Neural cell (in vitro differentiated cells): ENCODE data around the gene SLC22A23.

Source experiments
- EP300 ChIP-seq: fragments of 450-650 bp; conservative IDR thresholded peaks from 2 replicates; pipeline ENCODE4 v1.6.1; 2014; ENCODE audit warnings: antibody characterized with exemption, mild to moderate bottlenecking, moderate library complexity; ENCODE audit not compliant: poor library complexity, severe bottlenecking
- EZH2 ChIP-seq: fragments of 200-600, 300-800 bp; shearing (Covaris generic), sonication (generic); IDR thresholded peaks from 2 replicates; pipeline ENCODE4 v1.6.1; 2014; ENCODE audit warnings: antibody characterized with exemption, low read length, borderline replicate concordance, mild to moderate bottlenecking; ENCODE audit not compliant: insufficient read depth, poor library complexity, severe bottlenecking
- POLR2AphosphoS5 ChIP-seq: IDR thresholded peaks from 2 replicates; pipeline ENCODE4 v1.6.1; 2012
- TF ChIP-seq, protein P1 (sequence below): fragments of 450-650 bp; IDR thresholded peaks from 2 replicates; pipeline ENCODE4 v1.5.1; 2014; ENCODE audit warnings: antibody characterized with exemption, mild to moderate bottlenecking, moderate library complexity; ENCODE audit not compliant: poor library complexity, severe bottlenecking

- TF ChIP-seq, protein P1, sequence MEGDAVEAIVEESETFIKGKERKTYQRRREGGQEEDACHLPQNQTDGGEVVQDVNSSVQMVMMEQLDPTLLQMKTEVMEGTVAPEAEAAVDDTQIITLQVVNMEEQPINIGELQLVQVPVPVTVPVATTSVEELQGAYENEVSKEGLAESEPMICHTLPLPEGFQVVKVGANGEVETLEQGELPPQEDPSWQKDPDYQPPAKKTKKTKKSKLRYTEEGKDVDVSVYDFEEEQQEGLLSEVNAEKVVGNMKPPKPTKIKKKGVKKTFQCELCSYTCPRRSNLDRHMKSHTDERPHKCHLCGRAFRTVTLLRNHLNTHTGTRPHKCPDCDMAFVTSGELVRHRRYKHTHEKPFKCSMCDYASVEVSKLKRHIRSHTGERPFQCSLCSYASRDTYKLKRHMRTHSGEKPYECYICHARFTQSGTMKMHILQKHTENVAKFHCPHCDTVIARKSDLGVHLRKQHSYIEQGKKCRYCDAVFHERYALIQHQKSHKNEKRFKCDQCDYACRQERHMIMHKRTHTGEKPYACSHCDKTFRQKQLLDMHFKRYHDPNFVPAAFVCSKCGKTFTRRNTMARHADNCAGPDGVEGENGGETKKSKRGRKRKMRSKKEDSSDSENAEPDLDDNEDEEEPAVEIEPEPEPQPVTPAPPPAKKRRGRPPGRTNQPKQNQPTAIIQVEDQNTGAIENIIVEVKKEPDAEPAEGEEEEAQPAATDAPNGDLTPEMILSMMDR, result no peak
- TF ChIP-seq EZH2, result no peak
- no peak for TF ChIP-seq POLR2AphosphoS5
- no peak for TF ChIP-seq EP300
Observed at GRCh38 chr6:3350252-3350796, 106.5 kb downstream of the SLC22A23 start.
